IMR-90 (cell line): ENCODE measurements around the gene GFAP. TPM values are rescaled to one million over a fixed set of nuclear protein-coding genes. Genes with fewer than 3 reads are reported as not detected.

Source experiments
- ATAC-seq: fragments of 200-7000 bp; cut with Tn5 transposase; 2 replicates; pipeline ENCODE4 v1.9.1; 2020; ENCODE audit warnings: low read depth, mild to moderate bottlenecking, moderate library complexity
- BruUV-seq: library from RNA; stranded (reverse); fragments of 400-500 nt; replicated peaks from 2 replicates; lab custom pipeline; 2021; lab: Mats Ljungman, UMichigan
- CTCF ChIA-PET: fragments of 300-600 bp; formaldehyde crosslinking; extraction: SDS; loops from one replicate; lab custom pipeline; 2021; ENCODE audit warnings: antibody characterized with exemption; lab: Yijun Ruan, JAX
- POLR2A ChIA-PET: fragments of 300-600 bp; sonication (Branson Sonifier 250); formaldehyde crosslinking; loops from one replicate; lab custom pipeline; 2022; ENCODE audit warnings: antibody characterized with exemption; ENCODE audit not compliant: unreplicated experiment; lab: Charles Lee
- DNase-seq: peaks from one replicate; pipeline ENCODE4 v3.0.0; 2013
- H2AFZ ChIP-seq: replicated peaks from 2 replicates; pipeline ENCODE3; 2013; ENCODE audit warnings: low read length, mild to moderate bottlenecking; ENCODE audit not compliant: poor library complexity
- H2AK5ac ChIP-seq: 2 replicates; pipeline ENCODE4 v1.6.1; 2013; ENCODE audit warnings: low read depth, low read length, inconsistent platforms
- H2AK9ac ChIP-seq: replicated peaks from 2 replicates; pipeline ENCODE3; 2013; ENCODE audit warnings: mild to moderate bottlenecking, low read depth, low read length, moderate library complexity; ENCODE audit not compliant: poor library complexity
- H2BK120ac ChIP-seq: 2 replicates; pipeline ENCODE4 v1.6.1; 2013; ENCODE audit warnings: low read depth, low read length, inconsistent platforms
- H2BK15ac ChIP-seq: 3 replicates; pipeline ENCODE4 v1.6.1; 2013; ENCODE audit warnings: low read depth, low read length, inconsistent platforms
- H2BK20ac ChIP-seq: 2 replicates; pipeline ENCODE4 v1.6.1; 2013; ENCODE audit warnings: low read depth, mild to moderate bottlenecking, inconsistent platforms, low read length, moderate library complexity
- H2BK5ac ChIP-seq: 2 replicates; pipeline ENCODE4 v1.6.1; 2013; ENCODE audit warnings: mild to moderate bottlenecking, low read depth, low read length, inconsistent platforms; ENCODE audit not compliant: poor library complexity, severe bottlenecking
- H3K14ac ChIP-seq: replicated peaks from 2 replicates; pipeline ENCODE4 v1.6.1; 2013; ENCODE audit warnings: low read depth, low read length, inconsistent platforms
- H3K18ac ChIP-seq: 2 replicates; pipeline ENCODE4 v1.6.1; 2013; ENCODE audit warnings: low read depth, low read length, control low read depth
- H3K23ac ChIP-seq: 2 replicates; pipeline ENCODE4 v1.6.1; 2013; ENCODE audit warnings: low read depth, low read length, inconsistent platforms
- H3K27ac ChIP-seq: 2 replicates; pipeline ENCODE4 v1.5.1; 2013; ENCODE audit warnings: mild to moderate bottlenecking, control low read depth, low read length; ENCODE audit not compliant: insufficient read depth
- H3K27me3 ChIP-seq: 2 replicates; pipeline ENCODE4 v1.6.1; 2013; ENCODE audit warnings: low read length; ENCODE audit not compliant: control insufficient read depth, insufficient read depth
- H3K36me3 ChIP-seq: 2 replicates; pipeline ENCODE4 v1.6.1; 2013; ENCODE audit warnings: low read length, mixed read lengths; ENCODE audit not compliant: control insufficient read depth, insufficient read depth
- H3K4ac ChIP-seq: 2 replicates; pipeline ENCODE4 v1.6.1; 2013; ENCODE audit warnings: low read depth, low read length, inconsistent platforms
- H3K4me1 ChIP-seq: 2 replicates; pipeline ENCODE4 v1.6.1; 2013; ENCODE audit warnings: low read length, mixed read lengths; ENCODE audit not compliant: control insufficient read depth, insufficient read depth
- H3K4me2 ChIP-seq: 2 replicates; pipeline ENCODE4 v1.6.1; 2013; ENCODE audit warnings: low read depth, mild to moderate bottlenecking, control low read depth, low read length, moderate library complexity
- H3K4me3 ChIP-seq: 2 replicates; pipeline ENCODE4 v1.5.1; 2013; ENCODE audit warnings: low read depth, mild to moderate bottlenecking, control low read depth, low read length, moderate library complexity; ENCODE audit not compliant: insufficient read depth
- H3K56ac ChIP-seq: 2 replicates; pipeline ENCODE4 v1.6.1; 2013; ENCODE audit warnings: low read length, inconsistent platforms; ENCODE audit not compliant: insufficient read depth; ENCODE audit errors: extremely low read depth
- H3K79me1 ChIP-seq, 2 experiments: 2 replicates each; pipeline ENCODE4 v1.6.1; 2013; ENCODE audit warnings: low read length in 2 of 2, inconsistent platforms in 1 of 2, low read depth in 1 of 2
- H3K9ac ChIP-seq: 2 replicates; pipeline ENCODE4 v1.6.1; 2013; ENCODE audit warnings: low read depth, low read length, control low read depth
- H3K9me1 ChIP-seq: 2 replicates; pipeline ENCODE4 v1.6.1; 2013; ENCODE audit warnings: low read length, inconsistent platforms; ENCODE audit not compliant: insufficient read depth
- H3K9me3 ChIP-seq: 2 replicates; pipeline ENCODE4 v1.6.1; 2013; ENCODE audit warnings: low read length; ENCODE audit not compliant: control insufficient read depth, insufficient read depth
- H4K20me1 ChIP-seq: 2 replicates; pipeline ENCODE4 v1.6.1; 2013; ENCODE audit warnings: low read length, inconsistent platforms; ENCODE audit not compliant: insufficient read depth
- H4K5ac ChIP-seq: 2 replicates; pipeline ENCODE4 v1.6.1; 2013; ENCODE audit warnings: mild to moderate bottlenecking, low read depth, low read length, control low read depth
- H4K8ac ChIP-seq, 2 experiments: 2 replicates each; pipeline ENCODE4 v1.6.1; 2013; ENCODE audit warnings: low read depth in 2 of 2, low read length in 2 of 2, control low read depth in 1 of 2, inconsistent platforms in 1 of 2
- H4K91ac ChIP-seq: 2 replicates; pipeline ENCODE4 v1.6.1; 2013; ENCODE audit warnings: low read depth, low read length, inconsistent platforms; ENCODE audit not compliant: insufficient read depth
- BHLHE40 ChIP-seq: fragments of 150-350 bp; IDR thresholded peaks from 2 replicates; pipeline ENCODE4 v1.6.1; 2016; ENCODE audit warnings: mild to moderate bottlenecking, low read depth, low read length
- CEBPB ChIP-seq: IDR thresholded peaks from 2 replicates; pipeline ENCODE4 v1.6.1; 2012; ENCODE audit warnings: low read depth, low read length, improper control_type of control experiment
- CTCF ChIP-seq: conservative IDR thresholded peaks from 2 replicates; pipeline ENCODE4 v1.5.1; 2012; ENCODE audit warnings: mild to moderate bottlenecking, low read depth, low read length, improper control_type of control experiment
- ELK1 ChIP-seq: fragments of 150-350 bp; IDR thresholded peaks from 2 replicates; pipeline ENCODE4 v1.6.1; 2016; ENCODE audit warnings: low read depth, mild to moderate bottlenecking, low read length, moderate library complexity, borderline replicate concordance
- NFE2L2 ChIP-seq: fragments of 150-350 bp; IDR thresholded peaks from 2 replicates; pipeline ENCODE4 v1.6.1; 2016; ENCODE audit warnings: low read depth, mild to moderate bottlenecking, low read length
- POLR2A ChIP-seq: IDR thresholded peaks from 2 replicates; pipeline ENCODE4 v1.6.1; 2012; ENCODE audit warnings: mild to moderate bottlenecking, low read depth, low read length
- RCOR1 ChIP-seq: IDR thresholded peaks from 2 replicates; pipeline ENCODE4 v1.6.1; 2012; ENCODE audit warnings: mild to moderate bottlenecking, low read length, improper control_type of control experiment; ENCODE audit not compliant: insufficient replicate concordance
- RFX5 ChIP-seq: IDR thresholded peaks from 2 replicates; pipeline ENCODE4 v1.8.0; 2012; ENCODE audit warnings: low read depth, mild to moderate bottlenecking, low read length, moderate library complexity
- SMC3 ChIP-seq: fragments of 150-350 bp; IDR thresholded peaks from 2 replicates; pipeline ENCODE4 v1.6.1; 2016; ENCODE audit warnings: low read depth, mild to moderate bottlenecking, antibody characterized with exemption, low read length, moderate library complexity
- USF2 ChIP-seq: fragments of 150-350 bp; IDR thresholded peaks from 2 replicates; pipeline ENCODE4 v1.6.1; 2017; ENCODE audit warnings: mild to moderate bottlenecking, antibody characterized with exemption, low read length, low read depth
- WGBS, 2 experiments: methylation state at CpG; one replicate each; pipeline versions ENCODE4 v1.1.5 to v1.1.7; 2013; ENCODE audit warnings: missing lambda C conversion rate in 2 of 2; ENCODE audit not compliant: insufficient read length in 1 of 2; ENCODE audit errors: extremely low coverage in 2 of 2; 5-methylcytosine and 5-hydroxymethylcytosine counted together
- dilution Hi-C: fragments of 300-500 bp; cut with HindIII; formaldehyde crosslinking; loops from one replicate; pipeline ENCODE4 v1.14.3; 2018; ENCODE audit warnings: low sequenced_read_pairs; ENCODE audit not compliant: unreplicated experiment
- in situ Hi-C: fragments of 300-500 bp; cut with MboI; formaldehyde crosslinking; loops from 3 replicates; pipeline ENCODE4 v1.14.3; 2019; ENCODE audit warnings: low sequenced_read_pairs, inconsistent platforms, mixed read lengths
- intact Hi-C: fragments of 100-400 bp; cut with micrococcal nuclease; formaldehyde crosslinking; loops from 2 replicates; pipeline ENCODE4 v1.10.0; 2022
- polyA plus RNA-seq, 3 experiments: library from polyadenylated mRNA; depleted of rRNA; stranded (reverse); fragments of >200 nt; gene quantifications; 2 replicates each; pipeline ENCODE4 v1.2.3, GENCODE V29; 2012; ENCODE audit warnings: low replicate concordance in 1 of 3
- total RNA-seq: library from RNA; depleted of rRNA; stranded (reverse); fragments of >200 nt; gene quantifications from 2 replicates; pipeline ENCODE4 v1.2.3, GENCODE V29; 2012

The GFAP gene
- total and polyA plus RNA-seq, 2 of the 4 experiments (the other 2 are of a cell fraction): 0.18 to 0.19 TPM

- Histone ChIP-seq H3K4ac (peak overlapping the region; percentile 77), H3K18ac (no peak overlapping the region), H2BK20ac (peak overlapping the region; percentile 92), H3K79me1 (peaks cover 0 to 16% of the 10 kb centered on the region in 2 experiments; a peak in 2 of 4 replicates), H3K36me3 (no peaks in the 10 kb centered on the region), H2BK120ac (peak overlapping the region; percentile 86), H3K27me3 (peaks cover 7% of the 10 kb centered on the region; the same call in 1 of the 2 replicates), H3K4me1 (peaks cover 18% of the 10 kb centered on the region), H2AK5ac (peak overlapping the region; percentile 83), H2BK15ac (peak overlapping the region; percentile 43; the same call in 1 of the 3 replicates), H4K5ac (no peak overlapping the region), H4K8ac (peak overlapping the region in 1 of 2 experiments; percentile 70; a peak in 3 of 4 replicates), H3K9ac (no peak overlapping the region), H3K56ac (no peak overlapping the region), H2AK9ac (no peak overlapping the region), H4K20me1 (no peaks in the 10 kb centered on the region), H3K4me3 (no peak overlapping the region), H4K91ac (peak overlapping the region; percentile 80), H3K14ac (peak overlapping the region; percentile 85), H2BK5ac (peak overlapping the region; percentile 48), H3K9me3 (no peaks in the 10 kb centered on the region), H2AFZ (peak overlapping the region; percentile 8), H3K27ac (no peak overlapping the region), H3K9me1 (peaks cover 34% of the 10 kb centered on the region), H3K23ac (peak overlapping the region; percentile 76; the same call in 1 of the 2 replicates), H3K4me2 (no peak overlapping the region)
- DNase-seq (no peak), ATAC-seq (no peak)
- in situ Hi-C loops (no loop called here), dilution Hi-C loops (no loop called here), intact Hi-C loops (no loop called here)
- TF ChIP-seq RFX5: no peak
- TF ChIP-seq SMC3: no peak
- TF ChIP-seq BHLHE40: no peak
- no peak for TF ChIP-seq RCOR1
- TF ChIP-seq ELK1: no peak
- TF ChIP-seq USF2: no peak
- TF ChIP-seq CTCF: no peak
- TF ChIP-seq NFE2L2: no peak
- TF ChIP-seq POLR2A: no peak
- TF ChIP-seq CEBPB: no peak
- ChIA-PET CTCF (no interaction called here), POLR2A (interaction anchor here (0.6 kb wide), 1 partner anchor 192 kb away, joined by 3 read pairs; no protein-coding TSS in a partner anchor)
- no TSS peak for BruUV-seq
- 92% methylated on average over 7 of the region's 10 CpGs; no CpG with 5 or more reads in 1 of the 2 experiments for WGBS, 2 experiments
These were observed 6.5 kb downstream of the GFAP start for GRCh38 chr17:44908761-44909326.
